ENCODE data around the gene IMMP2L.

GRCh38 chr7:111076205-111076604 lies 486.1 kb downstream of the IMMP2L start:
- TF ChIP-seq ZFX (CRISPR knock-in tag; IDR thresholded peaks at IDR 0.05; ENCODE audit: low read depth) (no peak), HDAC6 (IDR thresholded peaks at IDR 0.05; ENCODE audit: low read depth, low read length) (no peak), BCL6 (CRISPR knock-in tag; IDR thresholded peaks at IDR 0.05) (no peak), ZFY (CRISPR knock-in tag; IDR thresholded peaks at IDR 0.05) (no peak), ZNF207 (IDR thresholded peaks at IDR 0.05; ENCODE audit: borderline replicate concordance) (no peak), ZBTB1 (CRISPR knock-in tag; IDR thresholded peaks at IDR 0.05; ENCODE audit: borderline replicate concordance) (no peak), ZBTB7A (CRISPR knock-in tag; IDR thresholded peaks at IDR 0.05) (no peak), CTCF (CRISPR knock-in tag; IDR thresholded peaks at IDR 0.05) (no peak), ZNF816 (CRISPR knock-in tag; IDR thresholded peaks at IDR 0.05; ENCODE audit: borderline replicate concordance) (no peak), ZBTB44 (CRISPR knock-in tag; IDR thresholded peaks at IDR 0.05) (no peak), FOSL2 (CRISPR knock-in tag; IDR thresholded peaks at IDR 0.05) (no peak), NFYB (CRISPR knock-in tag; IDR thresholded peaks at IDR 0.05) (no peak)
- TF ChIP-seq, protein P1, sequence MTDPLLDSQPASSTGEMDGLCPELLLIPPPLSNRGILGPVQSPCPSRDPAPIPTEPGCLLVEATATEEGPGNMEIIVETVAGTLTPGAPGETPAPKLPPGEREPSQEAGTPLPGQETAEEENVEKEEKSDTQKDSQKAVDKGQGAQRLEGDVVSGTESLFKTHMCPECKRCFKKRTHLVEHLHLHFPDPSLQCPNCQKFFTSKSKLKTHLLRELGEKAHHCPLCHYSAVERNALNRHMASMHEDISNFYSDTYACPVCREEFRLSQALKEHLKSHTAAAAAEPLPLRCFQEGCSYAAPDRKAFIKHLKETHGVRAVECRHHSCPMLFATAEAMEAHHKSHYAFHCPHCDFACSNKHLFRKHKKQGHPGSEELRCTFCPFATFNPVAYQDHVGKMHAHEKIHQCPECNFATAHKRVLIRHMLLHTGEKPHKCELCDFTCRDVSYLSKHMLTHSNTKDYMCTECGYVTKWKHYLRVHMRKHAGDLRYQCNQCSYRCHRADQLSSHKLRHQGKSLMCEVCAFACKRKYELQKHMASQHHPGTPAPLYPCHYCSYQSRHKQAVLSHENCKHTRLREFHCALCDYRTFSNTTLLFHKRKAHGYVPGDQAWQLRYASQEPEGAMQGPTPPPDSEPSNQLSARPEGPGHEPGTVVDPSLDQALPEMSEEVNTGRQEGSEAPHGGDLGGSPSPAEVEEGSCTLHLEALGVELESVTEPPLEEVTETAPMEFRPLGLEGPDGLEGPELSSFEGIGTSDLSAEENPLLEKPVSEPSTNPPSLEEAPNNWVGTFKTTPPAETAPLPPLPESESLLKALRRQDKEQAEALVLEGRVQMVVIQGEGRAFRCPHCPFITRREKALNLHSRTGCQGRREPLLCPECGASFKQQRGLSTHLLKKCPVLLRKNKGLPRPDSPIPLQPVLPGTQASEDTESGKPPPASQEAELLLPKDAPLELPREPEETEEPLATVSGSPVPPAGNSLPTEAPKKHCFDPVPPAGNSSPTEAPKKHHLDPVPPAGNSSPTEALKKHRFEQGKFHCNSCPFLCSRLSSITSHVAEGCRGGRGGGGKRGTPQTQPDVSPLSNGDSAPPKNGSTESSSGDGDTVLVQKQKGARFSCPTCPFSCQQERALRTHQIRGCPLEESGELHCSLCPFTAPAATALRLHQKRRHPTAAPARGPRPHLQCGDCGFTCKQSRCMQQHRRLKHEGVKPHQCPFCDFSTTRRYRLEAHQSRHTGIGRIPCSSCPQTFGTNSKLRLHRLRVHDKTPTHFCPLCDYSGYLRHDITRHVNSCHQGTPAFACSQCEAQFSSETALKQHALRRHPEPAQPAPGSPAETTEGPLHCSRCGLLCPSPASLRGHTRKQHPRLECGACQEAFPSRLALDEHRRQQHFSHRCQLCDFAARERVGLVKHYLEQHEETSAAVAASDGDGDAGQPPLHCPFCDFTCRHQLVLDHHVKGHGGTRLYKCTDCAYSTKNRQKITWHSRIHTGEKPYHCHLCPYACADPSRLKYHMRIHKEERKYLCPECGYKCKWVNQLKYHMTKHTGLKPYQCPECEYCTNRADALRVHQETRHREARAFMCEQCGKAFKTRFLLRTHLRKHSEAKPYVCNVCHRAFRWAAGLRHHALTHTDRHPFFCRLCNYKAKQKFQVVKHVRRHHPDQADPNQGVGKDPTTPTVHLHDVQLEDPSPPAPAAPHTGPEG (CRISPR knock-in tag; IDR thresholded peaks at IDR 0.05): no peak
- TF ChIP-seq, protein P2, sequence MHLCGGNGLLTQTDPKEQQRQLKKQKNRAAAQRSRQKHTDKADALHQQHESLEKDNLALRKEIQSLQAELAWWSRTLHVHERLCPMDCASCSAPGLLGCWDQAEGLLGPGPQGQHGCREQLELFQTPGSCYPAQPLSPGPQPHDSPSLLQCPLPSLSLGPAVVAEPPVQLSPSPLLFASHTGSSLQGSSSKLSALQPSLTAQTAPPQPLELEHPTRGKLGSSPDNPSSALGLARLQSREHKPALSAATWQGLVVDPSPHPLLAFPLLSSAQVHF (CRISPR knock-in tag; IDR thresholded peaks at IDR 0.05): no peak

Data from HepG2 (cell line).